Heart left ventricle (tissue), 16 donors: ENCODE data around the gene CBLIF. TPM values are rescaled to one million over a fixed set of nuclear protein-coding genes. Genes with fewer than 3 reads are reported as not detected.
"Not testable (repeated sequence)": the region's sequence is repeated elsewhere in the genome, so short reads cannot be mapped to it uniquely, and the experiment has no call there.

Source experiments
- ATAC-seq, 4 donors: fragments of 200-7000 bp; cut with Tn5 transposase; one replicate each; pipeline ENCODE4 v1.9.1; 2020 to 2022; ENCODE audit warnings: moderate library complexity in 4 of 4, mild to moderate bottlenecking in 3 of 4, moderate number of reproducible peaks in 1 of 4
- DNase-seq, 5 donors: peaks; one replicate each; pipeline ENCODE4 v3.0.0-alpha.2; 2020
- H3K27ac ChIP-seq, 12 donors: fragments of 200-600 bp; sonication (generic) in 4 of 12; one replicate each; pipeline versions ENCODE4 v1.5.0 to v1.8.0; 2016 to 2022; ENCODE audit warnings: mild to moderate bottlenecking in 2 of 12
- H3K27me3 ChIP-seq, 9 donors: fragments of 200-600 bp; sonication (generic) in 2 of 9; one replicate each; pipeline versions ENCODE4 v1.5.1 to v1.8.0; 2016 to 2022; ENCODE audit warnings: mild to moderate bottlenecking in 3 of 9
- H3K36me3 ChIP-seq, 9 donors: fragments of 200-600 bp; sonication (generic) in 2 of 9; one replicate each; pipeline versions ENCODE4 v1.5.0 to v1.8.0; 2018 to 2022; ENCODE audit warnings: mild to moderate bottlenecking in 2 of 9
- H3K4me1 ChIP-seq, 12 donors: fragments of 200-600 bp; sonication (generic) in 4 of 12; one replicate each; pipeline versions ENCODE4 v1.5.0 to v1.8.0; 2016 to 2022; ENCODE audit warnings: mild to moderate bottlenecking in 3 of 12
- H3K4me3 ChIP-seq, 12 donors: fragments of 200-600 bp; sonication (generic) in 4 of 12; one replicate each; pipeline versions ENCODE4 v1.5.0 to v1.8.0; 2017 to 2022; ENCODE audit warnings: mild to moderate bottlenecking in 9 of 12, moderate library complexity in 4 of 12
- H3K9me3 ChIP-seq, 12 donors: fragments of 200-600 bp; sonication (generic) in 4 of 12; one replicate each; pipeline versions ENCODE4 v1.5.0 to v1.8.0; 2016 to 2022; ENCODE audit warnings: mild to moderate bottlenecking in 1 of 12
- POLR2A ChIP-seq, 2 donors: fragments of 450-650 bp; IDR thresholded peaks; one replicate each; pipeline ENCODE4 v1.6.1; 2017; ENCODE audit warnings: antibody characterized with exemption in 2 of 2, mild to moderate bottlenecking in 2 of 2, moderate library complexity in 2 of 2
- WGBS, 4 donors: extraction: QIAGEN DNeasy Blood & Tissue Kit in 2 of 4; methylation state at CpG; one replicate each; pipeline versions ENCODE4 v1.1.5 to v1.1.7; 2013 to 2018; 5-methylcytosine and 5-hydroxymethylcytosine counted together
- intact Hi-C, 10 donors: fragments of 100-400 bp; cut with DNase I; formaldehyde crosslinking; loops; one replicate each; pipeline versions ENCODE4 v1.11.1 to v1.14.2; 2022
- long read RNA-seq, 3 donors: library from polyadenylated mRNA; unstranded; transcript quantifications; one replicate each; pipeline ENCODE4 v2.0.0, GENCODE V29; 2020 to 2021
- polyA plus RNA-seq, 2 donors: library from polyadenylated mRNA; stranded (reverse); fragments of 200-250 nt; gene quantifications; one replicate each; pipeline ENCODE4 v1.2.3, GENCODE V29; 2013
- total RNA-seq, 9 donors: library from RNA; depleted of rRNA in 2 of 9; stranded (reverse); fragments of >200 nt in 2 of 9; fragmentation: NEBNext Ultra II Directional in 3 of 9; extraction: Animal tissue kit (Norgen Biotek cat#: 25700) in 3 of 9; gene quantifications; one replicate each; pipeline versions ENCODE4 v1.1.0 to v1.2.4, GENCODE V29; 2016 to 2023
- TF ChIP-seq, protein P1 (sequence below), 12 donors: fragments of 200-600 bp; sonication (generic) in 4 of 12; IDR thresholded peaks; one replicate each; pipeline versions ENCODE4 v1.5.0 to v1.8.0; 2018 to 2022; ENCODE audit warnings: antibody characterized with exemption in 12 of 12, mild to moderate bottlenecking in 5 of 12
- donor health status: ischemic (EF 13 %, LVEDD 7.1; RV severe dilation, severe dysfunction).
- donor health status: healthy with polysubstance abuse.
- donor health status: DM: no; HTN: yes; CAD: no.
- donor health status: DM: no; HTN: no; CAD: no.
- donor health status: ischemic (EF 25% LVEDD 6.9; RV normal size, moderate dysfunction).
- donor health status: ischemic (EF 25% LVEDD 5.7; RV mildly dilated, moderate dysfunction).
- donor health status: healthy.
- donor health status: DM: yes; HTN: yes; CAD: no.
- donor health status: ischemic (EF 35%, LVEDD 5.7; RV mildly dilated, moderate dysfunction).
- donor health status: nonischemic (EF 11% LVEDD 7.7; RV severe dilation, severe dysfunction).
- donor health status: DM: yes; HTN: yes; CAD: no.
- donor health status: PGD.
- donor health status: ischemic (EF 29% LVEDD 5.4; RV normal size, mild dysfunction).
- donor health status: nonischemic (EF 23%, LVEDD 6.1; RV moderate dilation, normal function).

CBLIF gene
- total RNA-seq (not detected), polyA plus RNA-seq (not detected)
- long read RNA-seq, donor 1 = 0 reads
- long read RNA-seq, donor 2 = 0 reads
- long read RNA-seq, donor 3 = 0 reads

DNA sequence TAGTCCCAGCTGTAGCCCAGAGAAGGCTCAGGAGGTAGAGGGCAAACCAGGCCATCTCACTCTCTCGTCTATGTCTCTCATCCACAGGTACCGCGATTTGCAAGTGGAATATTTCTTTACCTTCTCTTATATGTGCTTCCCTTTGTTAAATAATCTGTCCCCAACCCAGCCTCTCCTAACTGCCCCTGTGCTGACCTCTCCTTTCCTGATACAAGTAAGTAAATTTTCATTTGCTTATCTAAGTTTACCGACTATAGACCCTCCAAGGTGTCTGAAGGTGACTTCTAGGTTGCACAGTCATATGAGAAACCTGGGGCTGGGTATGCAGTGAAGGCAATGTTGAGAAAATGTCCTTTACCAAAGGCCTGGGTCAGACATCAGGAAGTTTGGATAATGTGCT lies at the start of gene CBLIF:
CBLIF (minus strand) TSS at position 101 of the 400 bp plus-strand sequence; CDS start at position 55, 46 bp downstream.
- no peaks in the 10 kb centered on the region for H3K36me3 ChIP-seq
- intact Hi-C loops = no loop called here
- no peak for DNase-seq
- TF ChIP-seq POLR2A (IDR thresholded peaks at IDR 0.05) = no peak
- TF ChIP-seq, protein P1, sequence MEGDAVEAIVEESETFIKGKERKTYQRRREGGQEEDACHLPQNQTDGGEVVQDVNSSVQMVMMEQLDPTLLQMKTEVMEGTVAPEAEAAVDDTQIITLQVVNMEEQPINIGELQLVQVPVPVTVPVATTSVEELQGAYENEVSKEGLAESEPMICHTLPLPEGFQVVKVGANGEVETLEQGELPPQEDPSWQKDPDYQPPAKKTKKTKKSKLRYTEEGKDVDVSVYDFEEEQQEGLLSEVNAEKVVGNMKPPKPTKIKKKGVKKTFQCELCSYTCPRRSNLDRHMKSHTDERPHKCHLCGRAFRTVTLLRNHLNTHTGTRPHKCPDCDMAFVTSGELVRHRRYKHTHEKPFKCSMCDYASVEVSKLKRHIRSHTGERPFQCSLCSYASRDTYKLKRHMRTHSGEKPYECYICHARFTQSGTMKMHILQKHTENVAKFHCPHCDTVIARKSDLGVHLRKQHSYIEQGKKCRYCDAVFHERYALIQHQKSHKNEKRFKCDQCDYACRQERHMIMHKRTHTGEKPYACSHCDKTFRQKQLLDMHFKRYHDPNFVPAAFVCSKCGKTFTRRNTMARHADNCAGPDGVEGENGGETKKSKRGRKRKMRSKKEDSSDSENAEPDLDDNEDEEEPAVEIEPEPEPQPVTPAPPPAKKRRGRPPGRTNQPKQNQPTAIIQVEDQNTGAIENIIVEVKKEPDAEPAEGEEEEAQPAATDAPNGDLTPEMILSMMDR (IDR thresholded peaks at IDR 0.05) = no peak
- no peaks in the 10 kb centered on the region for H3K4me1 ChIP-seq
- 75 to 83% (median 79%) methylated on average over 4 of the region's 4 CpGs for WGBS, 4 donors
- no peak for ATAC-seq
- no peak within 1 kb of the TSS for H3K4me3 ChIP-seq
- H3K27me3 ChIP-seq = no peaks in the 10 kb centered on the region
- H3K27ac ChIP-seq = no peak within 1 kb of the TSS
- peaks cover 0 to 3% (median 0%) of the 10 kb centered on the region in 12 donors for H3K9me3 ChIP-seq

DNA sequence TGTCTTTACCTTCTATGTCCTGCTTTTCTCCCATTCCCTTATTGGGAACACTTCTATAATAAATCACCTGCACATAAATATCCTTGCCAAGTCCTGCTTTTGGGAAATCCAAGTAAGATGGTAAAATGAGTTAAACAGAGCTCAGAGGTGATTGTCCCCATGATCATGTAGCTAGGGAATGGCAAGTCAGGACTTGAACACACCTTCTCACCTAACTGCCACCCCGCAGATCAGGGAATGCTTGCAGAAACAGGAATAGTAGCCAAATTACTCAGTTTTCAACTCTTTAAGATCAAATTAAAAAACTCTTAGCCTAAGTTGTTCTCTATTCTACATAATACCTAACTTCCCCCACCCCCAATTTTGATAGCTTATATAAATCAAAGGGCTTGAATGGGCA lies 49.3 kb upstream of the CBLIF start:
- H3K4me3 ChIP-seq = no peak overlapping the region
- H3K27ac ChIP-seq = no peak overlapping the region
- intact Hi-C loops = no loop called here
- ATAC-seq (no peak), DNase-seq (no peak)
- H3K9me3 ChIP-seq = peaks cover 0 to 14% (median 9%) of the 10 kb centered on the region in 12 donors
- no peaks in the 10 kb centered on the region for H3K4me1 ChIP-seq
- 75 to 100% (median 94%) methylated on average over 1 of the region's 1 CpG for WGBS, 4 donors
- no peaks in the 10 kb centered on the region for H3K36me3 ChIP-seq
- no peaks in the 10 kb centered on the region for H3K27me3 ChIP-seq
- TF ChIP-seq, protein P1 (IDR thresholded peaks at IDR 0.05) = no peak
- no peak for TF ChIP-seq POLR2A (IDR thresholded peaks at IDR 0.05)

DNA sequence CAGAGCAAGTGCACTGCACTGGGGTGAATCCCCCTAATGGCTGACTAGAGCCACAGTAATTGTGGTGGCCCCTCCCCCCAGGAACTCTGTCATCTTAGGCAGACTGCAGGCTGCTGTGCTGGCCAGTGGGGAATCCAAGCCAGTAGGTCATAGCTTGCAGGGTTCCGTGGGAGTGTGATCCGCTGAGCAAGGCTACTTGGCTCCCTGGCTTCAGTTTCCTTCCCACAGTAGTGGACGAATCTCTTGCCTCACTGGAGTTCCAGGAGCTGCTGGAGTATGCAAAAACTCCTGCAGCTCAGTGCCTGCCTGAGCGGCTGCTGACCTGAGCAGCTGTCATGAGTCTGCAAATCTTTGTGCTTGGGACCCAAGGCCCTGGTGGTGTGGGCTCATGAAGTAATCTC lies 46.5 kb upstream of the CBLIF start:
- H3K4me1 ChIP-seq = no peaks in the 10 kb centered on the region
- intact Hi-C loops = no loop called here

DNA sequence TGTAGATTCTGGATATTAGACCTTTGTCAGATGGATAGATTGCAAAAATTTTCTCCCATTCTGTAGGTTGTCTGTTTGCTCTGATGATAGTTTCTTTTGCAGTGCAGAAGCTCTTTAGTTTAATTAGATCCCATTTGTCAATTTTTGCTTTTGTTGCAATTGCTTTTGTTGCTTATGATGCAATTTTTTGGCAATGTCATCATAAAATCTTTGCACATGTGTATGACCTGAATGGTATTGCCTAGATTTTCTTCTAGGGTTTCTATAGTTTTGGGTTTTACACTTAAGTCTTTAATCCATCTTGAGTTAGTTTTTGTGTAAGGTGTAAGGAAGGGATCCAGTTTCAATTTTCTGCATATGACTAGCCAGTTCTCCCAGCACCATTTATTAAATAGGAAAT lies 41.9 kb upstream of the CBLIF start:
- intact Hi-C loops, DNase-seq: not testable (repeated sequence)

More for the DNA sequence above, 46.5 kb upstream of the CBLIF start:
- peak overlapping the region in 2 of 12 donors; percentile 5 to 42 for H3K27ac ChIP-seq
- no peak overlapping the region for H3K4me3 ChIP-seq
- DNase-seq (peak in 4 of 5 donors; percentile 19 to 38 (median 32)), ATAC-seq (peak in 2 of 4 donors; percentile 18 to 49)
- 26 to 42% (median 30%) methylated on average over 3 to 4 of the region's 4 CpGs for WGBS, 4 donors
- H3K27me3 ChIP-seq = no peaks in the 10 kb centered on the region
- H3K9me3 ChIP-seq = peaks cover 0 to 40% (median 31%) of the 10 kb centered on the region in 12 donors
- TF ChIP-seq, protein P1 (IDR thresholded peaks at IDR 0.05) = no peak
- no peak for TF ChIP-seq POLR2A (IDR thresholded peaks at IDR 0.05)
- no peaks in the 10 kb centered on the region for H3K36me3 ChIP-seq

DNA sequence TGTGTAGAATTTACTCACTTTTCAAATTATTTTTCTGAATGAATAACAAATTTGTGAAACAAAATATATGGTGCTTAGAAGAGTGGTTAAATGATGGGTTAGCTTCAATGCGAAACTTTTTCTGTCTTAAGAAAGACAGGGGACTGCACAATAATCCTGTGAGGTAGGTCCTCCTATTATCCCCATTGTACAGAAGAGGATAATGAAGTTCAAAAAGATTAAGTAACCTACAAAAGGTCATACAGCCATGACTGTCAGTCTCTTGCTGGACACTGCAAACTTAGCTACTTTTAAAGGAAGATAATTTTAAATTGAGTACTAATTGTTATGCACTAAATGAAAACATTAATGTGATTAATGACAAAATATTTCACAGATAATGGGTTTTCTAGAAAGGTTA lies 38.3 kb upstream of the CBLIF start:
- Histone ChIP-seq H3K4me1 (no peaks in the 10 kb centered on the region), H3K27me3 (no peaks in the 10 kb centered on the region), H3K36me3 (no peaks in the 10 kb centered on the region), H3K4me3 (no peak overlapping the region), H3K27ac (no peak overlapping the region), H3K9me3 (peaks cover 0 to 32% (median 14%) of the 10 kb centered on the region in 12 donors)
- ATAC-seq (no peak), DNase-seq (no peak)
- TF ChIP-seq, protein P1 (IDR thresholded peaks at IDR 0.05) = no peak
- no peak for TF ChIP-seq POLR2A (IDR thresholded peaks at IDR 0.05)
- 85 to 99% (median 92%) methylated on average over 1 of the region's 1 CpG for WGBS, 4 donors
- intact Hi-C loops = no loop called here

More for the DNA sequence above, 41.9 kb upstream of the CBLIF start:
- not testable (repeated sequence) for ATAC-seq, H3K27me3 ChIP-seq, H3K4me1 ChIP-seq, H3K27ac ChIP-seq, H3K36me3 ChIP-seq, H3K4me3 ChIP-seq
- H3K9me3 ChIP-seq = peaks cover 0 to 57% (median 33%) of the 10 kb centered on the region in 12 donors
